Ammon's horn (tissue), 1 donor: ENCODE results near the gene GSG1L.

Source experiments
- DNase-seq: peaks from one replicate; pipeline ENCODE4 v3.0.0-alpha.2; 2016; ENCODE audit warnings: low spot score

GSG1L gene

GRCh38 chr16:27789150-27789549 is 274.4 kb downstream of the GSG1L start:
- DNase-seq, result no peak

GRCh38 chr16:27787665-27788064 is 275.8 kb downstream of the GSG1L start:
- no peak for DNase-seq

GRCh38 chr16:27786923-27787625 is 276.4 kb downstream of the GSG1L start:
- DNase-seq, result peak; percentile 57

GRCh38 chr16:27786221-27786922 is 277.1 kb downstream of the GSG1L start:
- DNase-seq, result no peak

DNA sequence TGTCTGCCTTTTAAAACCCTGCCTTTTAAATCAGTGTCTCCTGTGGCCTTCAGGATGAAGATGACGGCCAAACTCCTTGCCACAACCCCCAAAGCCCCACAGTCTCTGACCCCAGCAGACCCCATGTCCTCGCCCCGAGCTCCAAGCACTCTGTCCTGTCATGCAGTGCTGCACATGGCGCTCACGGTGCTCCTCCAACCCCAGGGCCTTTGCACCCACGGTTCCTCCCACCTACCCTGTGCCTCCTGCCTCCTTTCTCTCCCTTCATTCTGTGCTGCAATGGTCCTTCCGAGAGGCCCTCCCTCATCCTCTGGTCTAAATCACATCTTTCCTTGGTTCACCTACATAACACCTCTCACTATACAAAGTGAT is 278.2 kb downstream of the GSG1L start:
- DNase-seq, result no peak

GRCh38 chr16:27784351-27785306 is 278.9 kb downstream of the GSG1L start:
- DNase-seq, result no peak

DNA sequence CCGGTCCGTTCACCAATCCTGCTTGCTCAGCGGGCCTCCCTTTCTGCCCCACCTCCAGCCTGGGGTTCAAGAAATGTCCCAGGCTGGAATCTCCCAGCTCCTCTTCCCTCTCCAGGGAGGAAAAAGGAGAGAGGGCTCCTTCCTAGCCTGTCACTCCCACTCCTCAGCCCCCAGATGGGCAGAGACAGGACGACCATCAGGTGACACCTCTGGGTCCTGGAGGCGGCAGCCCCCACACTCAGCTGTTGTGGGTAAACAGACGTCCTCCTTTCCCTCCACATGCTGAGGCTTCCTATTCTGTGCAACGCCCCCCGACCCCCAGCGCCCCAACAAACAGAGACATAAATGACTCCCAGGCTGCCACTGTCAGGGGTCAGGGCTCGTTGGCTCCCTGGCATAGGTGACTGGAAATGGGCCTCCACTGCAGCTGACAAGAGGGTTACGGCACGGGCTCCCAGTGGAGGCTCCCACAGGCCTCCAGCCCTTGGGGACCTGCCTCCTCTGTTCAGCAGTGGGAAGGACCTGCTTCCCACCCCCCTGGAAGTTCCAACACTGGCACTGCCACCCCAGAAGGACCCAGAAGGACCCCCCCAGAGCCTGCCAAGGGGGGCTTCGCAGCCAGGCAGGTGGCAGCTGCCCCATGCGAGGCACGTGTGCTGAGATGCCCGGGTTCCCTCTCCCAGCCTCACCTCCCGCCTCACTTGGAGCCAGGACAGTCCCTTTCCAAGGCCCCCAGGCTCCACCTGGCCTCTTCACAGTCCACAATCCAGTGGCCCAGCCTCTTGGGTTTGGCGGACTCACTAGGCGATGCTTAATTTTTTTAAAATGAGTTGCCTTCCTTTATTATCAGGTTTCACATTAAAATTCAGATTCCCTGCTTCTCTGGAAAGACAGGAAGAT is 281.3 kb downstream of the GSG1L start:
- DNase-seq, result no peak

DNA sequence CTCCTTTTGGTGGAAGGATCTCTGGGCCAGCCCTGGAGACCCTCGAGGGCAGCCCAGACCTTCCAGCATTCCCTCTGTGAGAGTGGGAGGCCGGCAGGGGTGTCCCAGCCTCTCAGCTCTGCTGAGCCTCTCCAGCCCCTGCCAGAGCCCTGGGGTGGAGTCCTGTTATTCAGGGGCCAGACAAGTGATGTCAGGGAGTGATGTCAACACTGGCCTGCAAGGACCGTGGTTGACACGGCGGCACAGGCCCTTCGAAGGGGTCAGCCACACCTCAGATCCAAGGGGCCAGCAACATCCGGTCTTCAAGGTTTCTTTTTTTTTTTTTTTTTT is 282.4 kb downstream of the GSG1L start:
- no peak for DNase-seq

DNA sequence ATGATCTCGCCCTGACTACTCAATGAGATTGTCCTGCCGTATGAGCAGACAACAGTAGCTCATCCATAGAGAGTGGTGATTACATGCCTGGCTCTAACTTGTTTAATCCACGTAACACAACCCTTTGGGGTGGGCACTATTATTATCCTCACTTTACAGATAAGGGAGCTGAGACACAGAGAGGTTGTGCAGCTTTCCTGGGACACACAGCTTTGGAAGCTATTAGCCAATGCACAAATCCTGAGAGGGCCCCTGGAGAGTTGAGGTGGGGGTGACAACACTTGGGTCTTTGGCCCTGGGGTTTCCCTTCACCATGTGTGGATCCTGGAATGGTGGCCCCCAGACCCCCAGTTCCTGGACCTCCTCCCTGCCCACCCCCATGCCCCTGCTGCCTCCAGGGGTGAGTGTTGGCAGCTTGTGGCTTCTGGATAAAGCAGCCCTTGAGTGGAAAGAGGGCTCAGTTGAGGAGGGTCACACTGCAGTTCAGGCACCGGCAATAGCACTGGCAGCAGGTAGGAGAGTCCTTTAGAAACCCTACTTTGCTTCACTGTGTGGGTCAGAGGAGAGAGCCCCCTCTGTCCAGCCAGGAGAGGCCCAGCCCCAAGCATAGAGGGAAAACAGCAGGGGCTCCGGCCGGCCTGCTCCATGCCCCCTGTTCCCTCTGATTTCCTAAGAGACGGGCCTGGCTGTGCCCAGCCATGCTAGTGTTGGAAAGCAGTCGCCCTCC is 282.9 kb downstream of the GSG1L start:
- DNase-seq, result no peak

DNA sequence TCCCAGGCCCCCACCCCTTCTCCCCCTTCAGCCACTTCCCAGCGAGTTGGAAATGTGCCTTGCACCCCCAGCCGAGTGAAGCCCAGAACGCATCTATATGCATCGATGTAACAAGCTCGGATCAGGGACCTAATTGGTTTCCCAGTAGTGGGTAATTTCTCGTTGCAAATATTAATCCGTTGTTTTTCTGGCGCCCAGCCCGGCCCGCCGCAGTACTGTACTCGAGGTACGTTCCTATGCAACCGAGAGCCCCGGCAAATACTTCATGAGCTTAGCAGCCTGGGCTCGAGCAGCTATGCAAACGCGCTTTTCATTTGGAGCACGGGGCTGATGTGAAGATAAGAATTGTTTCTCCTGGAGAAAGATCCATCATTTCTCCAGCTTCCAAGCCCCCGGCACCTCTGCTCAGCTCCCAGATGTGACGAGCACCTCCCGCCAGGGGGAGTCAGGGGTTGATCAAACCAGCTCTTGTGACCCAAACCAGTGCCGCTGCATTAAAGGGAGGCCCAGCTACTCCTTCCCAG is 283.8 kb downstream of the GSG1L start:
- peak; percentile 83 for DNase-seq

DNA sequence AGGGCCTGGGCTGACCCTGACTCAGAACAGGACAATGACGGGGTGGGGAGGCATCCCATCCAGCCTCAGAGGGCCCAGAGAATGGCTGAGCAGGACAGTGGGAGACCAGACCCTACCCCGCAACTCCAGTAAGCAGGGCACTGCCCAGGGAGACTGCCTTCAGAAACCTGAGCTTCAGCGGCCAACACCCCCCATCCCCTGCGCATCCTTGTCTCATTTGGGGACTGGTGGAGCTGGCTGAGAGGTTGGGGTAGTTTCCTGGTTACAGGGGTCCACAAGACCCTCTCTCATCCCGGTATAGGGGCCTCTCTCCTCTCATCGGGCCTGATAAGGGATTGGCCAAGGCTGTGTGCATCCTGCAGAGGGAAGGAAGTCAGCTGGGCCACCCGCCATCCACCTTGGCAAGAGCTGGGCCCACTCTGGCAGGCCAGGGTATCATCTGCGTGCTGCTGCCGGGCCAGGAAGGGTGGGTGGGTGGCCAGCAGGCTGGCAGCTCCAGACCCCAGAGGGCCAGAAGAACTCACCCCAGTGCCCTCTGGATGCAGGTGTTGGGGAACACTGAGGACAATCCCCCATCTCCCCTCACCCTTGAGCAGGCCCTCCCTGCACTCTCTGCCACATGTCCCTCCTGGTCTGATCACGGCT is 284.5 kb downstream of the GSG1L start:
- DNase-seq, result no peak

- no peak for DNase-seq
These were observed 285.2 kb downstream of the GSG1L start for GRCh38 chr16:27778171-27778925.

GRCh38 chr16:27777527-27777926 is 286.0 kb downstream of the GSG1L start:
- DNase-seq, result no peak

DNA sequence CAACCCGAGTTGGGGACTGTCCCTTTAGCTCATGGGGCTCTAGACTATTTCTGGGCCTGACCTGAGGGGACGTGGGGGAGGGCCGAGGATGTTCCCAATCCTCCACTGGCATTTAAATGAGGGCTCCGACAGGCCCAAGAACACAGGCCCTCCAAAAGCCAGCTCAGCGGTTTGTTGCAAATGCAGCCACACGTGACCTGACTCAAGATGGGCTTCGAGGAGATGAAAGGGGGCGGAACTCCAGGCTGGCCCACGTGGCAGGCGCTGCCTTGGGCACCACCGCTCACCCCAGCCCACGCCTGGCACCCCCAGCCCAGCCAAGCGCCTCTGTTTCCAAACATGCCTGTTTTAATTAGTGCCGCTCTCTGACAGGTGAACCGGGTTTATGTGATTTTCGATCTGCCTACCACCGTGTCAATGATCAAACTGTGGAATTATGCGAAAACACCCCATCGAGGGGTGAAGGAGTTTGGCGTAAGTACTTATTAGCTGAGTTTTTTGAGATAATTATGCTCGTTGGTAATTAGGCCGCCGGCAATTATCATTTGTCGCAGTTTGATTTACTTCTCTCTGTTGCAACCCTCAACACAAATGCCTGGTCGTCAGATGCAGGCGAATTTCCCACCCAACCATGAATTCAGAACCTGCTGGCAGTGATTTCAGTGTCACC is 286.8 kb downstream of the GSG1L start:
- peak; percentile 82 for DNase-seq

GRCh38 chr16:27775254-27775653 is 288.3 kb downstream of the GSG1L start:
- no peak for DNase-seq

- DNase-seq, result no peak
These were observed 288.7 kb downstream of the GSG1L start for GRCh38 chr16:27774779-27775178.

DNA sequence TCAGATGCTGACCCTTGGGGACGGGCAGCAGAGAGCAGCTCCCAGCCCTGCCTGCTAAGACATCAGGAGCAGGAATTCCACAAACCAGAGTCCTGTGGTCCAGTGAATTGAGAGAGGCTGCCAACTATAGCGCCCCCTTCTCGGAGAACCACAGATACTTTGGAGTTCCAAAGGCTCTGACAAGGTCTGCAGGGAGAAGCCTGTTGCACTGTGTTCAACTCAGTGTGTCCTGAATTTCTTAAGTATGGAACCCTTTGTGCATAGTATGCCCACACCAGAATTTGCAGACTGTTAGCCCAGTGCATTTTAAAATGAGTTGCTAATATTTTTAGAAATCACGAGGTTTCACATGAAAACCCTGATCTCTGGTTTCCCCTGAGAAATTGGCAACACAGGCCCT is 290.2 kb downstream of the GSG1L start:
- no peak for DNase-seq

- DNase-seq, result no peak
These were observed 291.3 kb downstream of the GSG1L start for GRCh38 chr16:27772093-27772825.
